Measurements from ENCODE around the gene HMCN1. TPM values are rescaled to one million over a fixed set of nuclear protein-coding genes. Genes with fewer than 3 reads are reported as not detected.

The HMCN1 gene
- total and polyA plus RNA-seq, 4 donors = 1.5 to 6.8 (median 3.5) TPM

- TF ChIP-seq REST (IDR thresholded peaks at IDR 0.05) (no peak), YY1 (IDR thresholded peaks at IDR 0.05) (no peak), HNF4G (IDR thresholded peaks at IDR 0.05) (no peak), RAD21 (IDR thresholded peaks at IDR 0.05) (no peak), HNF4A (conservative IDR thresholded peaks at IDR 0.05) (no peak), NR2F2 (IDR thresholded peaks at IDR 0.05) (no peak), GABPA (IDR thresholded peaks at IDR 0.05 in 1 of 2, conservative IDR thresholded peaks at IDR 0.05 in 1 of 2) (no peak), CTCF (IDR thresholded peaks at IDR 0.05; ENCODE audit: low read depth, low read length, missing input control) (no peak), TAF1 (conservative IDR thresholded peaks at IDR 0.05) (no peak)
- TF ChIP-seq, protein P1, sequence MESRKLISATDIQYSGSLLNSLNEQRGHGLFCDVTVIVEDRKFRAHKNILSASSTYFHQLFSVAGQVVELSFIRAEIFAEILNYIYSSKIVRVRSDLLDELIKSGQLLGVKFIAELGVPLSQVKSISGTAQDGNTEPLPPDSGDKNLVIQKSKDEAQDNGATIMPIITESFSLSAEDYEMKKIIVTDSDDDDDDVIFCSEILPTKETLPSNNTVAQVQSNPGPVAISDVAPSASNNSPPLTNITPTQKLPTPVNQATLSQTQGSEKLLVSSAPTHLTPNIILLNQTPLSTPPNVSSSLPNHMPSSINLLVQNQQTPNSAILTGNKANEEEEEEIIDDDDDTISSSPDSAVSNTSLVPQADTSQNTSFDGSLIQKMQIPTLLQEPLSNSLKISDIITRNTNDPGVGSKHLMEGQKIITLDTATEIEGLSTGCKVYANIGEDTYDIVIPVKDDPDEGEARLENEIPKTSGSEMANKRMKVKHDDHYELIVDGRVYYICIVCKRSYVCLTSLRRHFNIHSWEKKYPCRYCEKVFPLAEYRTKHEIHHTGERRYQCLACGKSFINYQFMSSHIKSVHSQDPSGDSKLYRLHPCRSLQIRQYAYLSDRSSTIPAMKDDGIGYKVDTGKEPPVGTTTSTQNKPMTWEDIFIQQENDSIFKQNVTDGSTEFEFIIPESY (IDR thresholded peaks at IDR 0.05) = no peak
- TF ChIP-seq, protein P2, sequence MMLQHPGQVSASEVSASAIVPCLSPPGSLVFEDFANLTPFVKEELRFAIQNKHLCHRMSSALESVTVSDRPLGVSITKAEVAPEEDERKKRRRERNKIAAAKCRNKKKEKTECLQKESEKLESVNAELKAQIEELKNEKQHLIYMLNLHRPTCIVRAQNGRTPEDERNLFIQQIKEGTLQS (IDR thresholded peaks at IDR 0.05) = no peak
- 70% methylated on average over 2 of the region's 2 CpGs for WGBS
- Histone ChIP-seq H3K27ac (ENCODE audit: low read depth in 1 of 2, low read length in 2 of 2) (no peak overlapping the region), H3K9ac (ENCODE audit: low read depth in 1 of 2, low read length in 2 of 2) (no peak overlapping the region), H3K9me3 (ENCODE audit: control insufficient read depth in 4 of 4, low read length in 3 of 4) (no peaks in the 10 kb centered on the region), H3K27me3 (ENCODE audit: control insufficient read depth in 4 of 4, insufficient read depth in 4 of 4, low read length in 3 of 4) (no peaks in the 10 kb centered on the region), H3K4me3 (ENCODE audit: low read depth in 1 of 3, low read length in 3 of 3) (no peak overlapping the region), H3K4me1 (ENCODE audit: control insufficient read depth in 4 of 4, insufficient read depth in 4 of 4, low read length in 3 of 4) (no peaks in the 10 kb centered on the region), H3K36me3 (ENCODE audit: control insufficient read depth in 4 of 4, insufficient read depth in 3 of 4, low read depth in 1 of 4, low read length in 3 of 4) (no peaks in the 10 kb centered on the region)
- DNase-seq (ENCODE audit: low spot score) = no peak
Observed at GRCh38 chr1:186202776-186203175, 468.6 kb downstream of the HMCN1 start.

- Histone ChIP-seq H3K27ac (ENCODE audit: low read depth in 1 of 2, low read length in 2 of 2) (no peak overlapping the region), H3K27me3 (ENCODE audit: control insufficient read depth in 4 of 4, insufficient read depth in 4 of 4, low read length in 3 of 4) (no peaks in the 10 kb centered on the region), H3K9me3 (ENCODE audit: control insufficient read depth in 4 of 4, low read length in 3 of 4) (no peaks in the 10 kb centered on the region), H3K36me3 (ENCODE audit: control insufficient read depth in 4 of 4, insufficient read depth in 3 of 4, low read depth in 1 of 4, low read length in 3 of 4) (no peaks in the 10 kb centered on the region), H3K4me3 (ENCODE audit: low read depth in 1 of 3, low read length in 3 of 3) (no peak overlapping the region), H3K4me1 (ENCODE audit: control insufficient read depth in 4 of 4, insufficient read depth in 4 of 4, low read length in 3 of 4) (no peaks in the 10 kb centered on the region), H3K9ac (ENCODE audit: low read depth in 1 of 2, low read length in 2 of 2) (no peak overlapping the region)
- WGBS = 84% methylated on average over 7 of the region's 7 CpGs
- no peak for DNase-seq (ENCODE audit: low spot score)
- TF ChIP-seq, protein P2 (IDR thresholded peaks at IDR 0.05) = no peak
- no peak for TF ChIP-seq GABPA (IDR thresholded peaks at IDR 0.05 in 1 of 2, conservative IDR thresholded peaks at IDR 0.05 in 1 of 2)
- no peak for TF ChIP-seq RXRA (IDR thresholded peaks at IDR 0.05)
- no peak for TF ChIP-seq FOXA1 (IDR thresholded peaks at IDR 0.05)
- no peak for TF ChIP-seq RAD21 (IDR thresholded peaks at IDR 0.05)
- no peak for TF ChIP-seq HNF4G (IDR thresholded peaks at IDR 0.05)
- no peak for TF ChIP-seq FOXA2 (IDR thresholded peaks at IDR 0.05)
- TF ChIP-seq REST (IDR thresholded peaks at IDR 0.05) = no peak
- TF ChIP-seq, protein P3, sequence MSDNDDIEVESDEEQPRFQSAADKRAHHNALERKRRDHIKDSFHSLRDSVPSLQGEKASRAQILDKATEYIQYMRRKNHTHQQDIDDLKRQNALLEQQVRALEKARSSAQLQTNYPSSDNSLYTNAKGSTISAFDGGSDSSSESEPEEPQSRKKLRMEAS (IDR thresholded peaks at IDR 0.05) = no peak
- TF ChIP-seq, protein P1 (IDR thresholded peaks at IDR 0.05) = no peak
- no peak for TF ChIP-seq JUND (IDR thresholded peaks at IDR 0.05)
Observed at GRCh38 chr1:186206048-186206570, 471.9 kb downstream of the HMCN1 start.

Measured in liver (tissue), 9 donors.